HepG2 (cell line): ENCODE data around the gene ANKS6. TPM values are rescaled to one million over a fixed set of nuclear protein-coding genes. Genes with fewer than 3 reads are reported as not detected.

Experiments
- ATAC-seq: fragments of 200-7000 bp; cut with Tn5 transposase; 3 replicates; pipeline ENCODE4 v1.9.1; 2020; ENCODE audit warnings: mild to moderate bottlenecking, moderate library complexity
- BruUV-seq: library from RNA; stranded (reverse); fragments of 400-500 nt; replicated peaks from 2 replicates; lab custom pipeline; 2021; lab: Mats Ljungman, UMichigan
- CTCF ChIA-PET: fragments of 300-600 bp; formaldehyde crosslinking; extraction: SDS; loops from one replicate; lab custom pipeline; 2021; ENCODE audit warnings: low total read pairs, inconsistent platforms, low intra/inter-chr PET ratio; lab: Yijun Ruan, JAX
- POLR2A ChIA-PET: fragments of 350-600 bp; sonication (Branson Sonifier 250); formaldehyde crosslinking; loops from one replicate; lab custom pipeline; 2020; ENCODE audit warnings: antibody characterized with exemption, inconsistent platforms; lab: Yijun Ruan, JAX
- DNase-seq: peaks from one replicate; pipeline ENCODE4 v3.0.0-alpha.2; 2015; ENCODE audit warnings: low spot score
- FAIRE-seq: peaks from 3 replicates; lab custom pipeline; 2011; peaks lifted over from hg19 to GRCh38; lab: Jason Lieb, UNC
- H2AFZ ChIP-seq: one replicate; pipeline ENCODE4 v1.6.1; 2011; ENCODE audit warnings: low read length, inconsistent platforms
- H3K27ac ChIP-seq: fragments of 300-600 bp; 3 replicates; pipeline ENCODE4 v1.8.0; 2011; ENCODE audit warnings: mixed run types, mild to moderate bottlenecking, mixed read lengths, low read length, inconsistent platforms; ENCODE audit not compliant: insufficient read depth; ENCODE audit errors: extremely low read length
- H3K27me3 ChIP-seq, 2 experiments: fragments of 200-600 bp in 1 of 2; 2 replicates in 1 of 2; 3 replicates in 1 of 2; pipeline versions ENCODE4 v1.6.0 to v1.8.0; 2011; ENCODE audit warnings: low read length in 2 of 2, mild to moderate bottlenecking in 2 of 2, moderate library complexity in 2 of 2, inconsistent platforms in 1 of 2; ENCODE audit not compliant: insufficient read depth in 2 of 2, control insufficient read depth in 1 of 2
- H3K36me3 ChIP-seq, 2 experiments: fragments of 200-600 bp in 1 of 2; replicated peaks in 1 of 2; 2 replicates in 1 of 2; 3 replicates in 1 of 2; pipeline versions ENCODE4 v1.5.1 to v1.8.0; 2011; ENCODE audit warnings: low read length in 2 of 2, inconsistent platforms in 1 of 2; ENCODE audit not compliant: insufficient read depth in 2 of 2, control insufficient read depth in 1 of 2
- H3K4me1 ChIP-seq: 2 replicates; pipeline ENCODE4 v1.5.1; 2012; ENCODE audit warnings: low read length, inconsistent platforms; ENCODE audit not compliant: insufficient read depth
- H3K4me2 ChIP-seq: 2 replicates; pipeline ENCODE4 v1.6.0; 2011; ENCODE audit warnings: low read depth, low read length, inconsistent platforms
- H3K4me3 ChIP-seq, 3 experiments: fragments of 200-600 bp in 1 of 3; sonication (generic), shearing (Covaris generic) in 1 of 3; replicated peaks in 1 of 3; 2 replicates each; pipeline ENCODE4 v1.5.1; 2011 to 2016; ENCODE audit warnings: low read length in 3 of 3, inconsistent platforms in 2 of 3, low read depth in 2 of 3, mild to moderate bottlenecking in 2 of 3, control low read depth in 1 of 3, mixed read lengths in 1 of 3; ENCODE audit not compliant: insufficient read depth in 1 of 3
- H3K79me2 ChIP-seq: one replicate; pipeline ENCODE4 v1.6.1; 2011; ENCODE audit warnings: low read length, inconsistent platforms; ENCODE audit not compliant: insufficient read depth
- H3K9ac ChIP-seq: 2 replicates; pipeline ENCODE4 v1.6.0; 2011; ENCODE audit warnings: mild to moderate bottlenecking, low read depth, low read length, inconsistent platforms; ENCODE audit not compliant: insufficient read depth
- H3K9me3 ChIP-seq: 2 replicates; pipeline ENCODE4 v1.5.1; 2012; ENCODE audit warnings: mild to moderate bottlenecking, low read length
- H4K20me1 ChIP-seq: 2 replicates; pipeline ENCODE4 v1.6.0; 2011; ENCODE audit warnings: inconsistent platforms, mild to moderate bottlenecking, low read length, moderate library complexity; ENCODE audit not compliant: insufficient read depth
- ATRX ChIP-seq: sonication (generic); formaldehyde crosslinking; IDR thresholded peaks from 2 replicates; pipeline ENCODE4 v1.4.0; 2020; ENCODE audit warnings: missing genetic modification reagents, borderline replicate concordance
- CC2D1A ChIP-seq: sonication (generic); formaldehyde crosslinking; IDR thresholded peaks from 2 replicates; pipeline ENCODE4 v1.8.1; 2023; ENCODE audit warnings: mild to moderate bottlenecking, missing genetic modification reagents
- DBP ChIP-seq: sonication (generic); formaldehyde crosslinking; IDR thresholded peaks from 2 replicates; pipeline ENCODE4 v1.4.0; 2020; ENCODE audit warnings: missing genetic modification reagents; ENCODE audit errors: not compliant biosample characterization
- EED ChIP-seq: sonication (generic); formaldehyde crosslinking; IDR thresholded peaks from 2 replicates; pipeline ENCODE4 v1.5.0; 2020; ENCODE audit warnings: mild to moderate bottlenecking, missing genetic modification reagents
- KLF13 ChIP-seq: sonication (generic); formaldehyde crosslinking; IDR thresholded peaks from 2 replicates; pipeline ENCODE4 v1.4.0; 2020; ENCODE audit warnings: mild to moderate bottlenecking, missing genetic modification reagents
- NCOA5 ChIP-seq: sonication (generic); formaldehyde crosslinking; IDR thresholded peaks from 2 replicates; pipeline ENCODE4 v1.4.0; 2020; ENCODE audit warnings: missing genetic modification reagents
- PHB2 ChIP-seq: fragments of 450-650 bp; IDR thresholded peaks from 2 replicates; pipeline ENCODE4 v1.6.1; 2018; ENCODE audit not compliant: partially characterized antibody
- SKI ChIP-seq: fragments of 450-650 bp; IDR thresholded peaks from one replicate; pipeline ENCODE4 v1.6.1; 2018; ENCODE audit warnings: mild to moderate bottlenecking; ENCODE audit not compliant: partially characterized antibody
- SPEN ChIP-seq: sonication (generic); formaldehyde crosslinking; IDR thresholded peaks from 2 replicates; pipeline ENCODE4 v1.5.1; 2020; ENCODE audit warnings: low read depth, mild to moderate bottlenecking, missing genetic modification reagents
- ZBTB8A ChIP-seq: sonication (generic); formaldehyde crosslinking; IDR thresholded peaks from 2 replicates; pipeline ENCODE4 v1.4.0; 2020; ENCODE audit warnings: mild to moderate bottlenecking, low read depth, missing genetic modification reagents, borderline replicate concordance
- ZNF326 ChIP-seq: sonication (generic); formaldehyde crosslinking; IDR thresholded peaks from 2 replicates; pipeline ENCODE4 v1.4.0; 2020; ENCODE audit warnings: missing genetic modification reagents, borderline replicate concordance
- ZNF430 ChIP-seq: sonication (generic); formaldehyde crosslinking; IDR thresholded peaks from 2 replicates; pipeline ENCODE4 v1.9.0; 2021; ENCODE audit warnings: mild to moderate bottlenecking, missing genetic modification reagents
- ZNF629 ChIP-seq: sonication (generic); formaldehyde crosslinking; conservative IDR thresholded peaks from 2 replicates; pipeline ENCODE4 v1.5.0; 2020; ENCODE audit warnings: missing genetic modification reagents
- ZNF678 ChIP-seq: sonication (generic); formaldehyde crosslinking; IDR thresholded peaks from 2 replicates; pipeline ENCODE4 v1.4.0; 2020; ENCODE audit warnings: mild to moderate bottlenecking, missing genetic modification reagents
- ZNF770 ChIP-seq: sonication (generic); formaldehyde crosslinking; IDR thresholded peaks from 2 replicates; pipeline ENCODE4 v1.5.0; 2020; ENCODE audit warnings: mild to moderate bottlenecking, missing genetic modification reagents
- ZNF775 ChIP-seq: sonication (generic); formaldehyde crosslinking; IDR thresholded peaks from 2 replicates; pipeline ENCODE4 v1.4.0; 2020; ENCODE audit warnings: missing genetic modification reagents, mild to moderate bottlenecking, moderate library complexity, borderline replicate concordance
- WGBS: methylation state at CpG from one replicate; pipeline ENCODE4 v1.1.6; 2017; ENCODE audit warnings: low lambda C conversion rate; 5-methylcytosine and 5-hydroxymethylcytosine counted together
- in situ Hi-C: cut with HindIII; loops from 2 replicates; pipeline ENCODE4 v1.10.0; 2017; ENCODE audit warnings: low pct_unique_long_range_greater_than_20kb; ENCODE audit not compliant: extremely low pct_ligation_motif_present
- intact Hi-C: fragments of 100-400 bp; cut with micrococcal nuclease; formaldehyde crosslinking; loops from one replicate; pipeline ENCODE4 v1.10.0; 2022; ENCODE audit not compliant: unreplicated experiment
- polyA plus RNA-seq, 8 experiments: library from polyadenylated mRNA; depleted of rRNA in 3 of 8; stranded (reverse) in 7 of 8; unstranded in 1 of 8; fragments of >200 nt; fragmentation: Illumina TruSeq in 4 of 8; extraction: Trizol in 4 of 8; gene quantifications; 2 replicates each; pipeline versions ENCODE4 v1.2.1 to v1.2.3, GENCODE V29; 2011 to 2016; ENCODE audit warnings: low read depth in 4 of 8, missing spikeins in 1 of 8, mixed read lengths in 1 of 8; ENCODE audit not compliant: insufficient read depth in 1 of 8
- total RNA-seq, 5 experiments: library from RNA; depleted of rRNA; stranded (reverse); fragments of >200 nt; fragmentation: Illumina TruSeq; extraction: Trizol; gene quantifications; 2 replicates each; pipeline ENCODE4 v1.2.3, GENCODE V29; 2016; ENCODE audit warnings: low read depth in 1 of 5

The ANKS6 gene
- total and polyA plus RNA-seq, 2 of the 13 experiments (the other 11 are each of a cell fraction or from before 2014, with no cell fraction given): 8.8 to 10.7 TPM

- Histone ChIP-seq H3K4me2 (no peak overlapping the region), H3K79me2 (no peaks in the 10 kb centered on the region), H3K9me3 (no peaks in the 10 kb centered on the region), H3K36me3 (no peaks in the 10 kb centered on the region), H2AFZ (no peak overlapping the region), H3K4me1 (no peaks in the 10 kb centered on the region), H3K27ac (no peak overlapping the region), H3K9ac (no peak overlapping the region), H4K20me1 (no peaks in the 10 kb centered on the region), H3K27me3 (peaks cover 1 to 12% of the 10 kb centered on the region in 2 experiments; a peak in 2 of 5 replicates), H3K4me3 (no peak overlapping the region)
- DNase-seq (no peak), FAIRE-seq (no peak), ATAC-seq (no peak)
- BruUV-seq: no TSS peak
- TF ChIP-seq NCOA5 (CRISPR knock-in tag) (no peak), KLF13 (CRISPR knock-in tag) (no peak), ZNF629 (CRISPR knock-in tag) (peak; percentile 46; the same call in 1 of the 2 replicates), PHB2 (no peak), ATRX (CRISPR knock-in tag) (no peak)
- ChIA-PET POLR2A (no interaction called here), CTCF (no interaction called here)
- WGBS: 16% methylated on average over 7 of the region's 7 CpGs
- in situ Hi-C loops (no loop called here), intact Hi-C loops (no loop called here)
Observed at GRCh38 chr9:98688710-98689495, 107.5 kb downstream of the ANKS6 start.

- Histone ChIP-seq H3K4me2 (no peak overlapping the region), H3K79me2 (no peaks in the 10 kb centered on the region), H3K27ac (no peak overlapping the region), H3K4me1 (no peaks in the 10 kb centered on the region), H3K9me3 (no peaks in the 10 kb centered on the region), H3K9ac (no peak overlapping the region), H4K20me1 (no peaks in the 10 kb centered on the region), H3K4me3 (no peak overlapping the region), H3K36me3 (no peaks in the 10 kb centered on the region), H3K27me3 (peaks cover 1 to 12% of the 10 kb centered on the region in 2 experiments; a peak in 2 of 5 replicates), H2AFZ (no peak overlapping the region)
- POLR2A ChIA-PET: no interaction called here
- no peak for ATAC-seq
- CTCF ChIA-PET: no interaction called here
- in situ Hi-C loops (no loop called here), intact Hi-C loops (no loop called here)
- BruUV-seq: no TSS peak
- DNase-seq: no peak
- FAIRE-seq: no peak
- 0% methylated on average over 1 of the region's 1 CpG for WGBS
- TF ChIP-seq CC2D1A (CRISPR knock-in tag): no peak
- TF ChIP-seq ZNF430 (CRISPR knock-in tag): no peak
- no peak for TF ChIP-seq ZNF326
- no peak for TF ChIP-seq ZNF775 (CRISPR knock-in tag)
- TF ChIP-seq ATRX (CRISPR knock-in tag): no peak
- TF ChIP-seq ZNF678 (CRISPR knock-in tag): no peak
- TF ChIP-seq EED (CRISPR knock-in tag): no peak
- no peak for TF ChIP-seq DBP (CRISPR knock-in tag)
- no peak for TF ChIP-seq ZBTB8A (CRISPR knock-in tag)
- no peak for TF ChIP-seq SPEN
- TF ChIP-seq ZNF770 (CRISPR knock-in tag): no peak
- TF ChIP-seq SKI: no peak
Observed at GRCh38 chr9:98687911-98688310, 108.4 kb downstream of the ANKS6 start.
